ENCODE results near the gene TYW1B. TPM values are rescaled to one million over a fixed set of nuclear protein-coding genes. Genes with fewer than 3 reads are reported as not detected.
"Not testable (repeated sequence)": the region's sequence is repeated elsewhere in the genome, so short reads cannot be mapped to it uniquely, and the experiment has no call there.

Gene TYW1B
- total and polyA plus RNA-seq, 2 of the 4 experiments (the other 2 are of a cell fraction), result 1.0 to 1.8 TPM

DNA sequence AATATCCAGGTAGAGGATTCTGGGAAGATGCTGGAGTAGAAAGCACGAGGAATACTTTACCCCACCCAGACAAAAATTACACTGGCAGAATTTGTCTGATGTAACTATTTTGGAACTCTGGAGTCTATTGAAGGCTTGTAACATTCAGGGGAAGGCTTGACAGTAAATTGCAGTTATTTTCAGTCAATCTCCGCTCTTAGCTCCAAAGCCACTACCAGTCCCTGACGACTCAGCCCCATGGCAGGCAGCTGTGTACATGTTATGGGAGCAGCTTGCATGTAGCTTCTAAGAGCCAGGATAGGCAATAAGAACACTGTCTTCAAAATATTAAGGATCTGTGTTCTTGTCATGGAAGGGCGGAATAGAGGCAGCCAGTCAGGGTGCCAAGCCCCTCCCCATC is 238.0 kb downstream of the TYW1B start:
- not testable (repeated sequence) for H2AK9ac ChIP-seq (replicated peaks; ENCODE audit: low read depth, low read length, poor library complexity)

GRCh38 chr7:72587267-72587666 is 240.7 kb downstream of the TYW1B start:
- H3K27me3 ChIP-seq (ENCODE audit: control insufficient read depth, insufficient read depth, low read length); H2BK15ac ChIP-seq (ENCODE audit: low read depth, low read length); H2BK120ac ChIP-seq (ENCODE audit: low read depth, low read length); H3K36me3 ChIP-seq (ENCODE audit: control insufficient read depth, insufficient read depth, low read length); H4K91ac ChIP-seq (ENCODE audit: insufficient read depth, low read depth, low read length); H4K5ac ChIP-seq (ENCODE audit: low read depth, low read length); H3K14ac ChIP-seq (replicated peaks; ENCODE audit: low read depth, low read length); DNase-seq; H4K20me1 ChIP-seq (ENCODE audit: insufficient read depth, low read length); in situ Hi-C loops (cut with MboI; ENCODE audit: low sequenced_read_pairs); H3K4me2 ChIP-seq (ENCODE audit: low read depth, low read length); H3K23ac ChIP-seq (ENCODE audit: low read depth, low read length); ATAC-seq (ENCODE audit: low read depth); H2BK5ac ChIP-seq (ENCODE audit: low read depth, low read length, poor library complexity, severe bottlenecking); H3K4me1 ChIP-seq (ENCODE audit: control insufficient read depth, insufficient read depth, low read length); H3K9me1 ChIP-seq (ENCODE audit: insufficient read depth, low read length); H3K9me3 ChIP-seq (ENCODE audit: control insufficient read depth, insufficient read depth, low read length); POLR2A ChIA-PET (ENCODE audit: unreplicated experiment); dilution Hi-C loops (cut with HindIII; ENCODE audit: low sequenced_read_pairs, unreplicated experiment); H4K8ac ChIP-seq (ENCODE audit: low read depth in 2 of 2, low read length in 2 of 2); H3K9ac ChIP-seq (ENCODE audit: low read depth, low read length); intact Hi-C loops (cut with micrococcal nuclease); H3K4ac ChIP-seq (ENCODE audit: low read depth, low read length); BruUV-seq (replicated peaks); H2AK5ac ChIP-seq (ENCODE audit: low read depth, low read length); H3K27ac ChIP-seq (ENCODE audit: insufficient read depth, low read length); CTCF ChIA-PET; H3K56ac ChIP-seq (ENCODE audit: extremely low read depth, insufficient read depth, low read length); H3K18ac ChIP-seq (ENCODE audit: low read depth, low read length); H2AFZ ChIP-seq (replicated peaks; ENCODE audit: low read length, poor library complexity); H3K4me3 ChIP-seq (ENCODE audit: insufficient read depth, low read depth, low read length); H2BK20ac ChIP-seq (ENCODE audit: low read depth, low read length); H3K79me1 ChIP-seq (ENCODE audit: low read depth in 1 of 2, low read length in 2 of 2); H2AK9ac ChIP-seq (replicated peaks; ENCODE audit: low read depth, low read length, poor library complexity): not testable (repeated sequence)
- no CpG with 5 or more reads among the region's 3 CpGs for WGBS, 2 experiments (ENCODE audit: extremely low coverage in 2 of 2, insufficient read length in 1 of 2)

More for the DNA sequence above, 238.0 kb downstream of the TYW1B start:
- H3K9me3 ChIP-seq (ENCODE audit: control insufficient read depth, insufficient read depth, low read length); H2BK120ac ChIP-seq (ENCODE audit: low read depth, low read length); H3K56ac ChIP-seq (ENCODE audit: extremely low read depth, insufficient read depth, low read length); H4K5ac ChIP-seq (ENCODE audit: low read depth, low read length); ATAC-seq (ENCODE audit: low read depth); H3K23ac ChIP-seq (ENCODE audit: low read depth, low read length); H2AK5ac ChIP-seq (ENCODE audit: low read depth, low read length); H3K9me1 ChIP-seq (ENCODE audit: insufficient read depth, low read length); H2BK20ac ChIP-seq (ENCODE audit: low read depth, low read length); H3K27ac ChIP-seq (ENCODE audit: insufficient read depth, low read length); H3K4me1 ChIP-seq (ENCODE audit: control insufficient read depth, insufficient read depth, low read length); CTCF ChIA-PET; H3K9ac ChIP-seq (ENCODE audit: low read depth, low read length); H2BK15ac ChIP-seq (ENCODE audit: low read depth, low read length); intact Hi-C loops (cut with micrococcal nuclease); H2BK5ac ChIP-seq (ENCODE audit: low read depth, low read length, poor library complexity, severe bottlenecking); H2AFZ ChIP-seq (replicated peaks; ENCODE audit: low read length, poor library complexity); dilution Hi-C loops (cut with HindIII; ENCODE audit: low sequenced_read_pairs, unreplicated experiment); H3K14ac ChIP-seq (replicated peaks; ENCODE audit: low read depth, low read length); in situ Hi-C loops (cut with MboI; ENCODE audit: low sequenced_read_pairs); H3K4me2 ChIP-seq (ENCODE audit: low read depth, low read length); POLR2A ChIA-PET (ENCODE audit: unreplicated experiment); H3K79me1 ChIP-seq (ENCODE audit: low read depth in 1 of 2, low read length in 2 of 2); BruUV-seq (replicated peaks); H3K27me3 ChIP-seq (ENCODE audit: control insufficient read depth, insufficient read depth, low read length); H3K18ac ChIP-seq (ENCODE audit: low read depth, low read length); H3K4me3 ChIP-seq (ENCODE audit: insufficient read depth, low read depth, low read length); H4K91ac ChIP-seq (ENCODE audit: insufficient read depth, low read depth, low read length); H4K8ac ChIP-seq (ENCODE audit: low read depth in 2 of 2, low read length in 2 of 2); H4K20me1 ChIP-seq (ENCODE audit: insufficient read depth, low read length); H3K4ac ChIP-seq (ENCODE audit: low read depth, low read length); H3K36me3 ChIP-seq (ENCODE audit: control insufficient read depth, insufficient read depth, low read length): not testable (repeated sequence)
- WGBS, 2 experiments (ENCODE audit: extremely low coverage in 2 of 2, insufficient read length in 1 of 2), result no CpG with 5 or more reads among the region's 4 CpGs
- DNase-seq, result peak; percentile 18

Measured in IMR-90 (cell line).